SK-N-SH treated with all-trans-retinoic acid at 6 μM for 48 hours (cell line): ENCODE results near the gene TAMALIN.

ENCODE experiments used
- ATAC-seq: fragments of 200-7000 bp; cut with Tn5 transposase; 3 replicates; pipeline ENCODE4 v1.9.1; 2020; ENCODE audit warnings: mild to moderate bottlenecking, moderate library complexity
- ARNTL ChIP-seq: fragments of 450-650 bp; formaldehyde crosslinking; IDR thresholded peaks from 2 replicates; pipeline ENCODE4 v1.5.0; 2020; ENCODE audit warnings: low read depth, mild to moderate bottlenecking, moderate library complexity, borderline replicate concordance
- BACH2 ChIP-seq: fragments of 250-450 bp; sonication (Bioruptor Pico); IDR thresholded peaks from 2 replicates; pipeline ENCODE4 v1.9.0; 2021; ENCODE audit warnings: mild to moderate bottlenecking, borderline replicate concordance
- CSDC2 ChIP-seq: fragments of 250-450 bp; sonication (Bioruptor Pico); IDR thresholded peaks from 2 replicates; pipeline ENCODE4 v1.5.0; 2020; ENCODE audit warnings: mild to moderate bottlenecking, moderate library complexity
- ESRRG ChIP-seq: fragments of 250-450 bp; sonication (Bioruptor Pico); IDR thresholded peaks from 2 replicates; pipeline ENCODE4 v1.6.1; 2021; ENCODE audit warnings: mild to moderate bottlenecking
- GLIS3 ChIP-seq: fragments of 250-450 bp; sonication (Bioruptor Pico); IDR thresholded peaks from 2 replicates; pipeline ENCODE4 v1.5.0; 2020; ENCODE audit warnings: mild to moderate bottlenecking, moderate library complexity
- ISL1 ChIP-seq: fragments of 250-450 bp; sonication (Bioruptor Pico); IDR thresholded peaks from 2 replicates; pipeline ENCODE4 v2.1.2; 2022; ENCODE audit warnings: mild to moderate bottlenecking, moderate library complexity
- OSR1 ChIP-seq: fragments of 250-450 bp; sonication (Bioruptor Pico); IDR thresholded peaks from 2 replicates; pipeline ENCODE4 v1.8.0; 2022; ENCODE audit warnings: moderate library complexity, mild to moderate bottlenecking, inconsistent platforms
- POU6F1 ChIP-seq: fragments of 250-450 bp; sonication (Bioruptor Pico); IDR thresholded peaks from 2 replicates; pipeline ENCODE4 v1.8.0; 2021; ENCODE audit warnings: low read depth, mild to moderate bottlenecking, moderate library complexity, borderline replicate concordance
- PPARA ChIP-seq: fragments of 250-450 bp; sonication (Bioruptor Pico); IDR thresholded peaks from 2 replicates; pipeline ENCODE4 v1.5.0; 2020; ENCODE audit warnings: mild to moderate bottlenecking, borderline replicate concordance
- RARB ChIP-seq: fragments of 250-450 bp; sonication (Bioruptor Pico); IDR thresholded peaks from 2 replicates; pipeline ENCODE4 v1.8.0; 2021; ENCODE audit warnings: mild to moderate bottlenecking, moderate library complexity
- SNAI2 ChIP-seq: fragments of 250-450 bp; sonication (Bioruptor Pico); IDR thresholded peaks from 2 replicates; pipeline ENCODE4 v1.5.0; 2020; ENCODE audit warnings: mild to moderate bottlenecking, moderate library complexity
- TCF4 ChIP-seq: fragments of 250-450 bp; sonication (Bioruptor Pico); IDR thresholded peaks from 2 replicates; pipeline ENCODE4 v1.8.0; 2021; ENCODE audit warnings: mild to moderate bottlenecking, moderate library complexity, borderline replicate concordance
- TOX ChIP-seq: fragments of 250-450 bp; sonication (Bioruptor Pico); IDR thresholded peaks from 2 replicates; pipeline ENCODE4 v1.8.0; 2021; ENCODE audit warnings: mild to moderate bottlenecking, moderate library complexity, borderline replicate concordance
- ZC3H10 ChIP-seq: fragments of 250-450 bp; sonication (Bioruptor Pico); IDR thresholded peaks from 2 replicates; pipeline ENCODE4 v1.5.1; 2021; ENCODE audit warnings: mild to moderate bottlenecking, moderate library complexity
- ZFP3 ChIP-seq: fragments of 250-450 bp; sonication (Bioruptor Pico); IDR thresholded peaks from 2 replicates; pipeline ENCODE4 v1.5.0; 2020; ENCODE audit warnings: mild to moderate bottlenecking, moderate library complexity
- ZFP30 ChIP-seq: fragments of 450-650 bp; formaldehyde crosslinking; IDR thresholded peaks from 2 replicates; pipeline ENCODE4 v1.5.0; 2022; ENCODE audit warnings: mild to moderate bottlenecking, moderate library complexity
- ZNF565 ChIP-seq: fragments of 450-650 bp; formaldehyde crosslinking; conservative IDR thresholded peaks from 2 replicates; pipeline ENCODE4 v1.5.0; 2020; ENCODE audit warnings: low read depth, mild to moderate bottlenecking, moderate library complexity
- ZNF70 ChIP-seq: fragments of 450-650 bp; formaldehyde crosslinking; IDR thresholded peaks from 2 replicates; pipeline ENCODE4 v1.5.0; 2020; ENCODE audit warnings: mild to moderate bottlenecking, moderate library complexity
- ZNF8 ChIP-seq: fragments of 450-650 bp; formaldehyde crosslinking; IDR thresholded peaks from 2 replicates; pipeline ENCODE4 v1.5.0; 2020; ENCODE audit warnings: mild to moderate bottlenecking, moderate library complexity
- TF ChIP-seq, protein P1 (sequence below): fragments of 250-450 bp; sonication (Bioruptor Pico); IDR thresholded peaks from 2 replicates; pipeline ENCODE4 v1.5.1; 2020; ENCODE audit warnings: low read depth, mild to moderate bottlenecking, moderate library complexity
- TF ChIP-seq, protein P2 (sequence below): fragments of 250-450 bp; sonication (Bioruptor Pico); IDR thresholded peaks from 2 replicates; pipeline ENCODE4 v1.5.0; 2020; ENCODE audit warnings: mild to moderate bottlenecking, moderate library complexity

The TAMALIN gene

DNA sequence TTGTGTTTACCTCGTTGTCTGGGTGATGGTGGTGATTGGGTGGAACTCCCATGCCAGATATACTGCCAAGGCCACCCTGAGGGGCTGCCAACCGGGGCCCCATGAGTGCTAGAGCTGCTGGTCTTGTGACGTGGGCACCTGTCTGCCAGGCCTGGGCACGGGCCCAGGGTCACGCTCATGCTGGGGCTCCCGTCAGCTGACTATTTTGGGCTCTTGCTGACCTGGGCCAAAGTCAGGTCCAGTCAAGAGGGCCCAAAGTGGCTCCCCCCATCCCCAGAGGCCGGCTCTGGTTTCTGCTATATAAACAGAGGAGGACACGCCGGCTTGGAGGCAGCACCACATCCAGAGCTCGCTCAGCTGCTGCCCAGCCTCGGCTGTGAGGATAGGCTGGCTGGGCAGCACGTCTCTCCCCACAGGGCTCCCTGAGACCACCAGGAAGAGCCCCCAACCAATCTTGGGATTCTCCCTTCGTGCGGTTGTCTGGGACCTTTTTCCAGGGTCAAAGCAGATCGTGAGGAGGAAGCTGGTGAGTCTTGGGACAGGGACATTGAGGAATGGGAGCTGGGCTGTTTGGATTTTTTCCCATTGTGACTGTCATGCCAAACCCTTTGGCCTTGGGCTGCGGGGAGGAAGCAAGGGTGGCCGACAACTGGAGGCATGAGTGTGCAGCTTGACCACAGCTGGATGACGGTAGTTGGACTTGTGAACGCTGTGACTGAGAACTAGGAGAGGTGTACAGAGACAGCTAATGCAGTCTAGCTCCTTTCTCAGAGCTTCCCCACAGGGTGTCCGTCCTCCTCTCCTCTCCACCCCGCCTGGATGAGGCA is 36.9 kb downstream of the TAMALIN start:
- ATAC-seq, result no peak
- no peak for TF ChIP-seq ESRRG (CRISPR knock-in tag)
- no peak for TF ChIP-seq OSR1 (CRISPR knock-in tag)
- TF ChIP-seq ZNF70 (CRISPR knock-in tag), result no peak
- TF ChIP-seq ZNF8 (CRISPR knock-in tag), result no peak
- TF ChIP-seq, protein P1, sequence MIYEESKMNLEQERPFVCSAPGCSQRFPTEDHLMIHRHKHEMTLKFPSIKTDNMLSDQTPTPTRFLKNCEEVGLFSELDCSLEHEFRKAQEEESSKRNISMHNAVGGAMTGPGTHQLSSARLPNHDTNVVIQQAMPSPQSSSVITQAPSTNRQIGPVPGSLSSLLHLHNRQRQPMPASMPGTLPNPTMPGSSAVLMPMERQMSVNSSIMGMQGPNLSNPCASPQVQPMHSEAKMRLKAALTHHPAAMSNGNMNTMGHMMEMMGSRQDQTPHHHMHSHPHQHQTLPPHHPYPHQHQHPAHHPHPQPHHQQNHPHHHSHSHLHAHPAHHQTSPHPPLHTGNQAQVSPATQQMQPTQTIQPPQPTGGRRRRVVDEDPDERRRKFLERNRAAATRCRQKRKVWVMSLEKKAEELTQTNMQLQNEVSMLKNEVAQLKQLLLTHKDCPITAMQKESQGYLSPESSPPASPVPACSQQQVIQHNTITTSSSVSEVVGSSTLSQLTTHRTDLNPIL (CRISPR knock-in tag), result no peak
- TF ChIP-seq CSDC2 (CRISPR knock-in tag), result no peak
- TF ChIP-seq SNAI2, result no peak
- TF ChIP-seq, all 23 proteins: peak for 0

DNA sequence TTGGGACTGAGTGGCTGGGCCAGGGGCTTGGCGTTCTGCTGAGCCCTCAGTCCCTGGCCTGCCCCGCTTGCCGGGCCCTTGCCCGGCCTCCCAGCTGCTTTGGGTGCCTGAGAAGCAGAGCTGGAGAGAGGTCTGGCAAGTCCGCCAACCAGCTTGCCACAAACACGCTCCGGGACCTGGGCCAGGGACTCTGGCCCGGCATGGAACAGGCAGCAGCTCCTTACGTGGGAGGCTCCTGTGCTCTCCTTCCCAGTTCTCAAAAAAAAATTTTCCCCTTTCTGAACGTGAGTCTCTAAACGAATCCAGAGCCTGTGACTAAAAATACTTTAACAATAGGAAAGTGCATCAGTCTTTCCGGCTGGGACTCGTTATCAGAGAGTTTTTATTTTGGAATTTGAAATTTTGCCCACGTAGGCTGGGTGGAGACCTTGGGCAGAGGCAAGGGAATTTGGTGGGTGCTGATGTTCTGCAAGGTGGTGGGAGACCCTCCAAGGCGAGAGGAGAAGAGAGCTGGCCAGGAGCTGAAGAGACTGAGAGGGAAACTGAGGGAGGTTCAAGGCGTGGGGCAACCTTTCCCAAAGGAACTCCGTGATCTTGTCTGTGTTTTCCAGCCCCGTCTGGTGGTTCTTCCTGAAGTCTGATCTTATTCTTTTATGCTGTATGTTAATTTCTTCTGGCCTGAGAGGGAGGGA is 37.7 kb downstream of the TAMALIN start:
- TF ChIP-seq ARNTL (CRISPR knock-in tag), result no peak
- TF ChIP-seq ZNF70 (CRISPR knock-in tag), result no peak
- TF ChIP-seq, all 23 proteins: peak for 0
- no peak for ATAC-seq

- no peak for ATAC-seq
- TF ChIP-seq RARB, result no peak
- TF ChIP-seq ISL1 (CRISPR knock-in tag), result no peak
- TF ChIP-seq POU6F1, result no peak
- TF ChIP-seq ZFP30 (CRISPR knock-in tag), result no peak
- no peak for TF ChIP-seq PPARA (CRISPR knock-in tag)
- TF ChIP-seq SNAI2, result no peak
- TF ChIP-seq CSDC2 (CRISPR knock-in tag), result no peak
- TF ChIP-seq, protein P1 (CRISPR knock-in tag), result no peak
- TF ChIP-seq TOX, result no peak
- no peak for TF ChIP-seq ZC3H10 (CRISPR knock-in tag)
- no peak for TF ChIP-seq ZNF565 (CRISPR knock-in tag)
- TF ChIP-seq, protein P2, sequence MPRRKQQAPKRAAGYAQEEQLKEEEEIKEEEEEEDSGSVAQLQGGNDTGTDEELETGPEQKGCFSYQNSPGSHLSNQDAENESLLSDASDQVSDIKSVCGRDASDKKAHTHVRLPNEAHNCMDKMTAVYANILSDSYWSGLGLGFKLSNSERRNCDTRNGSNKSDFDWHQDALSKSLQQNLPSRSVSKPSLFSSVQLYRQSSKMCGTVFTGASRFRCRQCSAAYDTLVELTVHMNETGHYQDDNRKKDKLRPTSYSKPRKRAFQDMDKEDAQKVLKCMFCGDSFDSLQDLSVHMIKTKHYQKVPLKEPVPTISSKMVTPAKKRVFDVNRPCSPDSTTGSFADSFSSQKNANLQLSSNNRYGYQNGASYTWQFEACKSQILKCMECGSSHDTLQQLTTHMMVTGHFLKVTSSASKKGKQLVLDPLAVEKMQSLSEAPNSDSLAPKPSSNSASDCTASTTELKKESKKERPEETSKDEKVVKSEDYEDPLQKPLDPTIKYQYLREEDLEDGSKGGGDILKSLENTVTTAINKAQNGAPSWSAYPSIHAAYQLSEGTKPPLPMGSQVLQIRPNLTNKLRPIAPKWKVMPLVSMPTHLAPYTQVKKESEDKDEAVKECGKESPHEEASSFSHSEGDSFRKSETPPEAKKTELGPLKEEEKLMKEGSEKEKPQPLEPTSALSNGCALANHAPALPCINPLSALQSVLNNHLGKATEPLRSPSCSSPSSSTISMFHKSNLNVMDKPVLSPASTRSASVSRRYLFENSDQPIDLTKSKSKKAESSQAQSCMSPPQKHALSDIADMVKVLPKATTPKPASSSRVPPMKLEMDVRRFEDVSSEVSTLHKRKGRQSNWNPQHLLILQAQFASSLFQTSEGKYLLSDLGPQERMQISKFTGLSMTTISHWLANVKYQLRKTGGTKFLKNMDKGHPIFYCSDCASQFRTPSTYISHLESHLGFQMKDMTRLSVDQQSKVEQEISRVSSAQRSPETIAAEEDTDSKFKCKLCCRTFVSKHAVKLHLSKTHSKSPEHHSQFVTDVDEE, result no peak
- no peak for TF ChIP-seq ZNF8 (CRISPR knock-in tag)
- TF ChIP-seq ESRRG (CRISPR knock-in tag), result no peak
- TF ChIP-seq GLIS3 (CRISPR knock-in tag), result no peak
- TF ChIP-seq ARNTL (CRISPR knock-in tag), result no peak
- no peak for TF ChIP-seq ZFP3 (CRISPR knock-in tag)
- TF ChIP-seq TCF4 (CRISPR knock-in tag), result no peak
- TF ChIP-seq BACH2 (CRISPR knock-in tag), result no peak
- no peak for TF ChIP-seq OSR1 (CRISPR knock-in tag)
These were observed 39.1 kb downstream of the TAMALIN start for GRCh38 chr12:52045794-52046199.

GRCh38 chr12:52046859-52047258 is 40.1 kb downstream of the TAMALIN start:
- no peak for TF ChIP-seq ZNF565 (CRISPR knock-in tag)
- TF ChIP-seq RARB, result no peak
- TF ChIP-seq POU6F1, result no peak
- no peak for TF ChIP-seq ZC3H10 (CRISPR knock-in tag)
- TF ChIP-seq, protein P1 (CRISPR knock-in tag), result no peak

More at GRCh38 chr12:52046859-52047258, 40.1 kb downstream of the TAMALIN start:
- no peak for ATAC-seq
